Measurements from ENCODE around the gene CTNND2.

DNA sequence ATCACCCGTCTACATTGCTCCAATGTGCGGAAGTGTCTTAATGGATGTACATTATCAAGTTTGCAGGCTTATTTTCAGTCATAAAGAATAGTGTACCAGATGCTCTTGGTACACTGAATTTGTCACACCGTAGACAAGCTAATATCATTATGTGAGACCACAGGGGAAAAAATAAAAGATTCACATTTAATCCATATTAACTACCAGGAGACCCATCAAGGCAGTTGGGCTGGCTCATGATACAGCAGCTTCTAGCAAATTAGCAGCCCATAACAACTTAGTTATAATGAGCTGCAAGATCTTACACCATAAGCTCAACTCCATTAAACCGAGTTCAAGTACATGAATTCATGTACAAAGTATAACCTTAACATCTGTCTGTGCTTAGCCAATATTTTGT lies 324.9 kb downstream of the CTNND2 start:
- no peak for TF ChIP-seq CTCF (IDR thresholded peaks at IDR 0.05)
- TF ChIP-seq POLR2A (IDR thresholded peaks at IDR 0.05): no peak

Measured in Peyer's patch (tissue), 4 donors.